Osteocyte (in vitro differentiated cells): ENCODE data around the gene COA1. TPM values are rescaled to one million over a fixed set of nuclear protein-coding genes. Genes with fewer than 3 reads are reported as not detected.

Experiments used
- DNase-seq: peaks from one replicate; pipeline ENCODE4 v3.0.0; 2021; ENCODE audit warnings: mixed read lengths; ENCODE audit not compliant: unreplicated experiment; ENCODE audit errors: extremely low spot score
- H3K27ac Mint-ChIP-seq: one replicate; pipeline ENCODE4 v1.8.0; 2021; ENCODE audit warnings: mild to moderate bottlenecking, mixed read lengths; ENCODE audit not compliant: unreplicated experiment
- H3K27me3 Mint-ChIP-seq: one replicate; pipeline ENCODE4 v1.8.0; 2021; ENCODE audit warnings: mixed read lengths; ENCODE audit not compliant: unreplicated experiment
- H3K36me3 Mint-ChIP-seq: one replicate; pipeline ENCODE4 v1.8.0; 2021; ENCODE audit warnings: mixed read lengths; ENCODE audit not compliant: unreplicated experiment
- H3K4me1 Mint-ChIP-seq: one replicate; pipeline ENCODE4 v1.8.0; 2021; ENCODE audit warnings: mixed read lengths; ENCODE audit not compliant: unreplicated experiment
- H3K4me3 Mint-ChIP-seq: one replicate; pipeline ENCODE4 v1.8.0; 2021; ENCODE audit warnings: mild to moderate bottlenecking, moderate library complexity, mixed read lengths; ENCODE audit not compliant: unreplicated experiment
- H3K9me3 Mint-ChIP-seq: one replicate; pipeline ENCODE4 v1.8.0; 2021; ENCODE audit warnings: mixed read lengths; ENCODE audit not compliant: unreplicated experiment
- CTCF ChIP-seq: fragments of 200-600 bp; sonication (generic); IDR thresholded peaks from 2 replicates; pipeline ENCODE4 v1.5.0; 2021; ENCODE audit warnings: antibody characterized with exemption, mild to moderate bottlenecking, moderate library complexity
- total RNA-seq: library from RNA; stranded (reverse); gene quantifications from 2 replicates; pipeline ENCODE4 v1.2.1, GENCODE V29; 2021

COA1 gene
- total RNA-seq, 1 donor from 2014 or later: 45.9 TPM

DNA sequence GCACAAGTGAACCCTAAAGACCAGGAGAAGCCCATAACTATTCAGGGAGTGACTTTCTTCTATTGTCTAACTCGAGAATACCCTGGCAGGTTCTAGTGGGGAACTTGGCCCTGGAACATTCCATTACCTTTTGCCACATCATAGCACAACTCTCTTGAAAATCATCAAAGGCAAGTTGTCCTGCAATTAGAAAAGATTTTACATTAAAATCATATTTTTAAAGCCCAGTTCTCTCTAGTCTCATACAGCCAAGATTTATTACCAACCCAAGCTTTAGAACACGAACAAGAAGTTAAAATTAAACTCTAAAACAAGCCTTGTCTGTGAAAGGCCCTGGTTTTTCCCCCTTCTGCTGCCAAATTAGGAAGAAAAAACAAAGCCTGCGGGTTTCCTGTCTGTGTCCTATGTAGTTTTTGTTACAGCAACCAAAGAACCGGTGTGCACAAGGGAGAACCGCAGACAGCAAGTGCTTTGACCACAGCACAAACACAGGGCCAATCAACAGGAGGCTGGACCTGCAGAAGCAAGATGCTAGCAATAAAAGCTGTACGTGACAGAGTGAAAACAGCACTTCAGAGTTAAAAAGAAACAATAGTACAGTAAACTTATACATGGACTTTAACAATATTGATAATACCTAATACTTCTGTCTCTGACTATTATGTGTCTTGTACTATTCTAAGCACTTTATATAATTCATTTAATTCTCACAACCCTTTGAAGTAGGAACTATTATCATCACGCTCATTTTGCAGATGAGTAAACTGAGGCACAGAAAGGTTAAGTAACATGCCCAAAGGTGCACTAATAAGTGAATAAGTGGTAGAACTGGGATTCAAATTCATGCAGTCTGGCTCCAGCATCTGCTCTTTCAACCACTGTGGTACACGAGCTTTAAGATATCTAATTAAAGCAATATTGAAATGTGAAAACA lies 80.6 kb downstream of the COA1 start:
- peak overlapping the region; percentile 15 for H3K4me3 Mint-ChIP-seq
- peaks cover 13% of the 10 kb centered on the region for H3K36me3 Mint-ChIP-seq
- H3K27ac Mint-ChIP-seq: peak overlapping the region; percentile 98
- no peaks in the 10 kb centered on the region for H3K9me3 Mint-ChIP-seq
- no peak for TF ChIP-seq CTCF
- DNase-seq: no peak
- H3K4me1 Mint-ChIP-seq: peaks cover 71% of the 10 kb centered on the region
- H3K27me3 Mint-ChIP-seq: no peaks in the 10 kb centered on the region

DNA sequence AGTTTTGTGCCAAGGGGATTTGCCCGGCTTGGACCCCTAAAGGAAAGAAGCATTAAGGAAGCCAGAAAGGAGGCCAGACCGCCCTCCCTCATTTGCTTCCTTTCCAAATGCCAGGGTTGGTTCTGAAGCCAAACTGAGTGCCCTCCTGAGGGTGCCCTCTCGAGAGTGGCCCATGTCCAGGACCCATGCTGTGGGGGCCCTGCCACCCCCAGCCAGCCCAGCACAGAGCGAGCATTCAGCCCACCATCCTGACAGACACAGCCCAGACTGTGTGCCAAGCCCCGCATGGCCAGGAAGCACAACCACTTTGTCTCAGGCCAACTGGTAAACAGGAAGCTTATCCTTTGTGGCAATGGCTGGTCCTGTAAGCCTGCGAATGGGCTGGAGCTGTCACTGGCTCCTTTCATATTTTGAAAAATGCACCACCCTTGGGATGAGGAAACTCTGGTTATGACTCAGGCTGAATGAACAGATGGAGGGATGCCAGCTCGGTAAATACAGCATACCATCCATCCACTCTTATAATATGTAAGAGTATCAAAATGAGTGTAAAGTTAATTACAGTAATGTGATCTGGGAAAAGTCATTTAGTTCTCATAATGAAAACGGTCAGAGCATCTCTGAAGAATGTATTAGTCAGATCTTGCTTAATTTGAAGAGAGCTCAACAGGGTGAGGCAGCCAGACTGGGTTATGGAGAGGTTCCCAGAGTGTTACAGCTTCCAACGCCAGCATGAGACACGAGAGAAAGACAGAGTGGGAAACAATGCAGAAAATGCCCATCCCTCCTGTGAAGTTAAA lies 81.5 kb downstream of the COA1 start:
- Mint-ChIP-seq H3K36me3 (peaks cover 17% of the 10 kb centered on the region), H3K9me3 (no peaks in the 10 kb centered on the region), H3K27me3 (no peaks in the 10 kb centered on the region), H3K4me1 (peaks cover 69% of the 10 kb centered on the region), H3K4me3 (peak overlapping the region; percentile 33), H3K27ac (peak overlapping the region; percentile 98)
- DNase-seq: no peak
- no peak for TF ChIP-seq CTCF

GRCh38 chr7:43647339-43647672 lies 82.0 kb downstream of the COA1 start:
- H3K27ac Mint-ChIP-seq: peak overlapping the region; percentile 98
- H3K4me1 Mint-ChIP-seq: peaks cover 67% of the 10 kb centered on the region
- H3K27me3 Mint-ChIP-seq: no peaks in the 10 kb centered on the region
- H3K36me3 Mint-ChIP-seq: peaks cover 17% of the 10 kb centered on the region
- no peaks in the 10 kb centered on the region for H3K9me3 Mint-ChIP-seq
- no peak for TF ChIP-seq CTCF
- peak overlapping the region; percentile 33 for H3K4me3 Mint-ChIP-seq
- DNase-seq: no peak

DNA sequence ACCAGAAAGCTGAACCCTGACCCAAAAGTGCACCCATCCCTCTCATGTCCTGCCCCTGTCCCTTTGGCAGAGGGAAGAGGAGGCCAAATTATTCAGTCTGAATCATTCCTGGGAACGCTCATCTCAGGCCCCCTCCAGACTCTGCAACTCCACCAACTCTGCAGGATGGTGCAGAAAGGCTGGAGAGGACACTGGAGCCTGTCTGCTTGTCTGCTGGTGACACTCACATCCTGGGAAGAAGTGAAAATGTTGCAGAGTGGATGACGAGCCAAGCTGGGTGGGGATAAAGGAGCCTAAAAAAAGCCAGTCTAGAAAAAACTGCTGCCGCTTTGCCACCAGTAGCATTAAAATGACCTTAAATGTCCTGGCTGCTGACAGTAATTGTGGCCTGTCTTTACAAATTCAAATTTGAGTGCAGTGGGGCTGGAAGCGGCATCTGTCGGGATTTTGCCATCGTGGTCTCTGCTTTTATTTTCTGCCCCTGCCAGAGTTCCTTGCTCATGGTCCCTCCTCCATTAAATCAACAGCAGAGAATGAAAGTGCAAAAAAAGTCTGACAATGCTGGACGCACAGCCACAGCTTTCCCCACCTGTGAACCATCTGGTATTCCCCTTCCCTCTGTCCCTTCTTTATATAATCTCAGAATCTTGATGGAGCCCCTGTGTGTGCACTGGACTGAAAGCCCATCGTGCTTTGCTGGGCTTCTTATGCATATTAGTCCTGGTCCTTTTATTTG lies 82.6 kb downstream of the COA1 start:
- H3K27me3 Mint-ChIP-seq: no peaks in the 10 kb centered on the region
- TF ChIP-seq CTCF: no peak

More for the DNA sequence above, 82.6 kb downstream of the COA1 start:
- H3K27ac Mint-ChIP-seq: peak overlapping the region; percentile 98
- peaks cover 63% of the 10 kb centered on the region for H3K4me1 Mint-ChIP-seq
- H3K36me3 Mint-ChIP-seq: peaks cover 17% of the 10 kb centered on the region
- DNase-seq: no peak
- peak overlapping the region; percentile 33 for H3K4me3 Mint-ChIP-seq
- no peaks in the 10 kb centered on the region for H3K9me3 Mint-ChIP-seq
